ENCODE data around the gene ZBTB5.
A peak's percentile ranks its signal among the peaks of the same experiment; 100 is the strongest.
"Not testable (repeated sequence)": the region's sequence is repeated elsewhere in the genome, so short reads cannot be mapped to it uniquely, and the experiment has no call there.

ZBTB5 gene

DNA sequence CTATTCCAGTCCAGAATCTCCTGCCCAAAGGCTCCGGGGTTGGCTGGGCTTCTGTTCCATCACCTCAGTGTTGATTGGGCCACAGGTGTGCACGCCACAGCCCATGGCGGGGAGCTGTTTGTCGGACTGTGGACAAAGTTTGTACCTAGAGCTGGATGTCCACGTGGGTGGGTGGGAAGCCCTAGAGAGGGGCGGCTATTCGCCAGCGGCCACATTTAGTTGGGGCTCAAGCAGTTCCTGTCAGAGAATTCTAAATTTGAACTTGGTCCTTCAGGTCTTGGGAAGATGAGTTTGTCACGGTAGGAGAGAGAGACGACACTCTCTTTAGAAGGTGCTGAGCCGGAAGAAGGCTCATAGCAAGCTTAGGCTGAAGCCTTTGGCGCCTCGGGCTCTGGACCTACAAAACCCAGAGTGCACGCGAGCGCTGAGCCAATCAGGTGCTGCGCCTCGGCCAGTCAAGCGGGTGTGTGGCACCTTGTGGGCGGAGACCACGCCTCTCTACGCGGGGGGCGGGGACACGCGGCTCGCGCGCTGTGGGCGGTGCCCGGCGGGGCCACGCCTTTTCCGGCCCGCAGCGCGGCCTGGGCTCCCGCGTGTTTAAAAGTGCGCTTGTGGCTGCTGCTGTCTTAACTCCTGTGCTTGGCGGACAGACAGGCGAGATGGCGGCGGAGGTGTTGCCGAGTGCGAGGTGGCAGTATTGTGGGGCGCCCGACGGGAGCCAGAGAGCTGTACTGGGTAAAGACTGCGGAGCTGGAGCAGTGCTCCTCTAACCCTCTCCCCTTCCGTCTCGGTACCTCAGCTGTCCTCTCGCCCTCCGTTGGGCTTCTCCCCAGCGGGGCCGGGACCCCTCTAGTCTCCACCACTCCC is 20.4 kb upstream of the ZBTB5 start, which contains the start of gene POLR1E:
POLR1E (plus strand) TSS at position 560 of the 867 bp plus-strand sequence; CDS start at position 660, 100 bp downstream.
- peak; percentile 76 for DNase-seq

DNA sequence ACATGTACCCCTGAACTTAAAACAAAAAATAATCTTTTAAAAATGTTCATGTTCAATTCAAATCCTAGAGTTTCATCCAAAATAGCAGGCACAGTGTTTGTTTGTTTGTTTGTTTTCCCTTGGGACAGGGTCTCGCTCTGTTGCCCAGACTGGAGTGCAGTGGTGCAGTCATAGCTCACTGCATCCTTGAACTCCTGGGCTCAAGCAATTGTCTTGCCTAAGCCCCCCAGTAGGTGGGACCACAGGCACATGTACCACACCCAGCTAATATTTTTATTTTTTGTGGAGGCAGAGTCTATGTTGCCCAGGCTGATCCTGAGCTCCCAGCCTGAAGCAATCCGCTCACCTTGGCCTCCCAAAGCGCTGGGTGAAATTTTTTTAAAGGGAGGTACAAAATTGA is 15.5 kb upstream of the ZBTB5 start:
- no peak for DNase-seq

DNA sequence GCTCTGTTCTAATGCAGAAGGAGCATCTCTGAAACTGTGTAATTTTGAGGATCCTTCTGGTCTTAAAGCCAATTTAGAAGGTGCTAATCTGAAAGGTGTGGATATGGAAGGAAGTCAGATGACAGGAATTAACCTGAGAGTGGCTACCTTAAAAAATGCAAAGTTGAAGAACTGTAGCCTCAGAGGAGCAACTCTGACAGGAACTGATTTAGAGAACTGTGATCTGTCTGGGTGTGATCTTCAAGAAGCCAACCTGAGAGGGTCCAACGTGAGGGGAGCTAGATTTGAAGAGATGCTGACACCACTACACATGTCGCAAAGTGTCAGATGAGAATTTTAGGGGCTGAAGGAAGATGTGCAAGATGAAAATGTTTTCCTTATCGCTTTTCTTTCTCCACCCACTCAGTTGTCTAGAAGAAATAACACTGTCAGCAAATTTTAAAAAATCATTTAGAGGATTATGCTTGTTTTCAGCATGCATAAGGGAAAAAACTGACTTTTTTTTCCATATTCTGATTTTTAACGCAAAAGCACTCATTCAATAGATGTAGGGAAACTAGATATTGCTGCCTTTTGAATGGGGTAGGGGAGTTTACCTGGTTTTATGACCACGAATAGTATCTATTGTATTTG is 12.9 kb upstream of the ZBTB5 start:
- not testable (repeated sequence) for DNase-seq

DNA sequence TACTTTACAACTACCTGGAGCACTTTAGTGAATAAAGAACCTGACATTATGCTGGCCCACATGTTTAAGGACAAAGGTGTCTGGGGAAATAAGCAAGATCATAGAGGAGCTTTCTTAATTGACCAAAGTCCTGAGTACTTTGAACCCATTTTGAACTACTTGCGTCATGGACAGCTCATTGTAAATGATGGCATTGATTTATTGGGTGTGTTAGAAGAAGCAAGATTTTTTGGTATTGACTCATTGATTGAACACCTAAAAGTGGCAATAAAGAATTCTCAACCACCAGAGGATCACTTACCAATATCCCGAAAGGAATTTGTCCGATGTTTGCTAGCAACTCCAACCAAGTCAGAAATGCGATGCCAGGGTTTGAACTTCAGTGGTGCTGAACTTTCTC is 12.2 kb upstream of the ZBTB5 start:
- DNase-seq, result not testable (repeated sequence)

DNA sequence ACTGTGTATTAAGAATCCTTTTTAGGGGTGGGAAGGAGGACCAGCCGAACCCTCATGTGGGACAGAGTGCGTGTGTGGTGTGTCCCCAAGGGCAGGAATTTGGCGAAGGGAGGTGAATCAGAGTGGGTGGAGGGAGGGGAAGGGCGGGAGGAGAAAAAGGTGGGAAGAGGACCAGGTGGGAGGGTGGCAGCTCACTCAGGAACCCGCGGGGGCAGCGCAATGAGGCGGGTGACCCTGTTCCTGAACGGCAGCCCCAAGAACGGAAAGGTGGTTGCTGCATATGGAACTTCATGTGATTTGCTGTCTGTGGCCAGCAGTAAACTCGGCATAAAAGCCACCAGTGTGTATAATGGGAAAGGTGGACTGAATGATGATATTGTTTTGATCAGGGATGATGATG is 11.7 kb upstream of the ZBTB5 start:
- DNase-seq, result no peak

DNA sequence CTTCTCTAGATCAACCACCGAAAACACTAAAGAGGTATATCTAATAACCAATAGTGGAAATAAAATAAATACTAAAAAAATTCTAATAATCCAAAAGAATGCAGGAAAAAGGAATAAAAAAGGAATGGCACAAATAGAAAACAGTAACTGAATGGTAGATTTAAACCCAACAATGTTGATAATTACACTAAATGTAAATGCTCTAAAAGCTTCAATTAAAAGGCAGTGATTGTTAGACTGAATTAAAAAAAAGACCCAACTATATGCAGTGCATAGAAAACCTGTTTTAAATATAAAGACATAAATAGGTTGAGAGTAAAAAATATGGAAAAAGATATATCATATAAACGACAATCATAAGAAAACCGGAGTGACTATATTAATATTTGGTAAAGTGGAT is 9.2 kb upstream of the ZBTB5 start:
- no peak for DNase-seq

DNA sequence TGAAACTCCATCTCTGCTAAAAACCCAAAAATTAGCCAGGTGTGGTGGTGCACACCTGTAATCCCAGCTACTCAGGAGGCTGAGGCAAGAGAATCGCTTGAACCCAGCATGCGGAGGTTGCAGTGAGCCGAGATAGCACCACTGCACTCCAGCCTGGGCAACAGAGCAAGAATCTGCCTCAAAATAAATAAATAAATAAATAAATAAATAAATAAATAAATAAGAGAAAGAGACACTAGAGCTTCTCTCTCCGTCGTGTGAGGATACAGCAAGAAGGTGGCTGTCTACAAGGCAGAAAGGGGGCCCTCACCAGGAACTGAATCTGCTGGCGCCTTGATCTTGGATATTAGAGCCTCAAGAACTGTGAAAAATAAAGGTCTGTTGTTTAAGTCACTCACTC is 8.7 kb upstream of the ZBTB5 start:
- DNase-seq, result not testable (repeated sequence)

DNA sequence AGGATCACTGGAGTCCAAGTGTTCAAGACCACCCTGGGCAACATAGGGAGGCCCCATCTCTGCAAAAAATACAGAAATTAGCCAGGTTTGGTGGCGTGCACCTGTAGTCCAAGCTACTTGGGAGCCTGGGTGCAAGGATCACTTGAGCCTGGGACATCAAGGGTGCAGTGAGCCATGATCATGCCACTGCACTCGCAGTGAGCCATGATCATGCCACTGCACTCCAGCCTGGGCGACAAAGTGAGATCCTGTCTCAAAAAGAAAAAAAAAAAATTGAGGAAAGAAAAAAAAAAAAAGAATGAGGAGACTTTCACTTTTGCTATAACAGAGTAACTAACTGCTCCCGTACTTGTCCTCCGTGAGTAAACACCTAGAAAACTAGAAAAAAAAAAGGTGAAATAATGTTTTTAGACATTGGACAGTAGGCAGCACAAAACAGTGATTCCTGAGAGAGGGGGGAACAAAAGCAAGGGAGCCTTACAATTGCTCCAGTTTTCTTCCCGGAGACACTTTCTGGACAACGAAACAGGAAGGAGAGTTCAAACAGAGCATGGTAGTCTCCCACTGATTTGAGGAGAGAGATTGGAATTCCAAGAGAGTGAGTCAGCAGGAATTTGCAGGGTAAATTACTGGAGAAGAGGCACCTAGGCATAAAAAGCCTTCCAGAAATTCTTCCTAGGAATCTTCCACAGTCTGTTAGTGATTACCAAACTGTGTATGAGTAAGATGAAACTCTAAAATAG is 6.9 kb upstream of the ZBTB5 start:
- no peak for DNase-seq

DNA sequence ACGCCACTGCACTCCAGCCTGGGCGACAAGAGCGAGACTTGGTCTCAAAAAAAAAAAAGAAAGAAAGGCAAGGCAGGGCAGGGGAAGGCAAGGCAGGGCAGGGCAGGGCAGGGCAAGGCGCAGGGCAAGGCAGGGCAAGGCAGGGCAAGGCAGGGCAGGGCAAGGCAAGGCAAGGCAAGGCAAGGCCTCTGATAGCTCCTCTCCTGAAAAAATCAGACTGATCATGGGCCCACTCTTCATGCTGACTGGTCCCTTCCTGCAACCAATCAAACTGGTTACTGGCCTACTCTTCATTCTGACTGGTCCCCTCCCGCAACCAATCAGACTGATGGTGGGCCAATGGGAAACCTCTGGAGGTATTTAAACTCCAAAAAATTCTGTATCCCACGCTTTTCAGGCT is 3.4 kb upstream of the ZBTB5 start:
- no peak for DNase-seq

DNA sequence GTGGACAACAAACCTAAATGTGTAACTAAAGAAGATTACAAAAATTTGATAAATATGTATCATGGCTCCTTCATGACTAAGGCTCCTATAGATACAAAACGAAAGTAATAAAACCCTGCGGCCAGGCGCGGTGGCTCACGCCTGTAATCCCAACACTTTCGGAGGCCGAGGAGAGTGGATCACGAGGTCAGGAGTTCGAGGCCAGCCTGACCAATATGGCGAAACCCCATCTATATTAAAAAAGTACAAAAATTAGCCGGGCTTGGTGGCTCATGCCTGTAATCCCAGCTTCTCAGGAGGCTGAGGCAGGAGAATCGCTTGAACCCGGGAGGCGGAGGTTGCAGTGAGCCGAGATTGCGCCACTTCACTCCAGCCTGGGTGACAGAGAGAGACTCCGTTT is 2.3 kb upstream of the ZBTB5 start:
- DNase-seq, result not testable (repeated sequence)

DNA sequence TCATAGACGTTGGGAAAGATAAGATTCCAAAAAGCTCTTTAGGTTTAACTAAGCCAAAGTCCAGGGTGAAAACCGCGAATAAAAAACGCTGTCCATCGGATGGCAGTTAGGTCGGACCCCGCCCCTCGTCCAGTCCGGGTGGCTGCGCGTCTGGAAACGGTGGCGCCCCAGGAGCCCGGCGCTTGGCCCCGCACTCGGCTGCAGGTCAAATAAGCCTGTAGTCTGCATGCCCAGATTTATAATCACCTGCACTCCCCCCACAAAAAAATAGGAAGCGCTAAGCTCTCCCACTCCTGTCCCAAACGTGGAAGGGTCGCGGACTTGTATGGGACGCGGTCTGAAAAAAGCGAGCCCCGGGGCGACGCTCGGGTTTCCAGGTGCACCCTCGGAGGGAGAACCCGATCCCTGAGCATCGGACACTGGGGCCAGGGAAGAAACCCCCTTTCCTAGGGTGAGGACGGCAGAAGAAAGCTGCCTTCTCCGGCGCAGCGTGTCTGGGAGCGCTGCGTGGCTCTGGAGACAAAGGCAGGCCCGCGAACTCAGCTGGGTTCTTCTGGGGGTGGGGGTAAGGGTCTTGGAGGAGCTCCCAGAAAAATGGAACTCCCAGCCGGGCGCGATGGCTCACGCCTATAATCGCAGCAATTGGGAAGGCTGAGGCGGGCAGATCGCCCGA is 923 bp upstream of the ZBTB5 start:
- DNase-seq, result peak; percentile 26

DNA sequence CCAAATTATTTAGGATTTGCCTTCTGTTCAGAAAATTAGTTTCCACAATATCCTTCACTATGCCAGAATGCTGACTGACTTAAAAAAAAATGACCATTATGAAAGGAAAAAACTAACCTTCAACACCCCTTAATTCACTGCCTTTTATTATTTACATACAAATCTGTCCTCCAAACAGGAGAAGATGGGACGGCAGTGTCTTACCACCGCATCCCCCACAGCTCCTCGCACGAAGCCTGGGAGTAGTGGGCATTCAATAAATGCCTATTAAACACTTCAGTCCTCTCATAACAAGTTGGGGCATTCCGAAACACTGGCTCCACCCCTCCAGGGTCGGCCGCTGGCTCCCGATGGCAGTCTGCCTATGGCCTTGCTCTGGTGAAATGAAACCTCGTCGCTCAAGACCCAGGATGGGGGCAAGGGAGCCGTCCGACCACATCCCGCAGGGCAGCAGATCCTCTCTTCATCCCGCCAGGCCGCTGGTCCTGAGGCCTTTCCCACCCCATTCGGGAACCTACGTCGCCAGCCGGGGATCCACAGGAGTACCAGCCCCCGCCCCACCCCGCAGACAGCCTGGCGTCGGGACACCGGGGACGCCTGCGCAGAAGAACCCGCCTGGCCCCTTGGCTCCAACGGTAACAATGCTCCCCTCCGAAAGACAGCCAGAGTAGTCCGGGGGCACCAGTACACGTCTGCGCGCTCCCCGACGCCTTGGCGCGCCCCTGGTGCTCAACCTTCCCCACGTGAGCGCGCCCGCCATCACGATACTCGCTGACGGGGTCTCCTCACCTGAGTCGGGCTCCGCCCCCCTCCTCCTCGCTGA is 613 bp downstream of the ZBTB5 start:
- DNase-seq, result peak; percentile 84

DNA sequence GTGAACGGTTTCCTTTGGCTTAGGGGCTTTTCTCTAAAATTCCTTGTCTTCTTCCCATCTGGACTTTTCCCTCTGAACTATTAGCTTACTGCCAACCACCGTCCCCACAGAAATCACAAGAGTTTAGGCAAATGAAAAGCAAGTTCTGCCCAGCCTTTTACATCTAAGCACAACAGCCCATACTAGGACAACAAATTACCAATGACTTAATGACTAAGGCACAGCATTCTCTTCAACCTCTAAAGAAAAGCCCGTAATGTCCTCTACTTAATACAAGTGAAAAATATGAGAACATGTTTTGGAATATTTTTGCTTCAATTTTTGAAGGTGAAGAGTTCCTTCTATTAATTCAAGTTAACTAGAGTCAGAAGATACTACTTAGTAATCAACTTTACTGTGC is 1.2 kb downstream of the ZBTB5 start:
- no peak for DNase-seq

DNA sequence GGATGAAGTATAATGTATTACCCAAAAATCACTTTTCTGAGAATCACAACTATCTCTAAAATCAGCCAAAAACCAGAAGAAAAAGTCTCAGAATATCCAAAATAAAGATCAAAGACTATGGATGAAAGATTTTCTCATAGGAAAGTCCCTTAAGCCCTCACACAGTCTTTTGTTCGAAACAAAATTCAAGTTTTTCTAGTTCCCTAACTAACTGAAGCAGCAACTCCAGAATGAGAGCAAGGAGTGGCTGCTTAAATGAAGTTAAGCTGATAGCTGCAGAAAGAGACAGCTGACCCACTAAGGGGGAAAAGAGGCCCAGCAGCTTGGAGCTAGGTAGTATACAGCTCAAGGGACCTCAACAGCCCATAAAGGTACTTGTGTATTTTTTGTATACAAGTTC is 8.4 kb downstream of the ZBTB5 start:
- DNase-seq, result no peak

DNA sequence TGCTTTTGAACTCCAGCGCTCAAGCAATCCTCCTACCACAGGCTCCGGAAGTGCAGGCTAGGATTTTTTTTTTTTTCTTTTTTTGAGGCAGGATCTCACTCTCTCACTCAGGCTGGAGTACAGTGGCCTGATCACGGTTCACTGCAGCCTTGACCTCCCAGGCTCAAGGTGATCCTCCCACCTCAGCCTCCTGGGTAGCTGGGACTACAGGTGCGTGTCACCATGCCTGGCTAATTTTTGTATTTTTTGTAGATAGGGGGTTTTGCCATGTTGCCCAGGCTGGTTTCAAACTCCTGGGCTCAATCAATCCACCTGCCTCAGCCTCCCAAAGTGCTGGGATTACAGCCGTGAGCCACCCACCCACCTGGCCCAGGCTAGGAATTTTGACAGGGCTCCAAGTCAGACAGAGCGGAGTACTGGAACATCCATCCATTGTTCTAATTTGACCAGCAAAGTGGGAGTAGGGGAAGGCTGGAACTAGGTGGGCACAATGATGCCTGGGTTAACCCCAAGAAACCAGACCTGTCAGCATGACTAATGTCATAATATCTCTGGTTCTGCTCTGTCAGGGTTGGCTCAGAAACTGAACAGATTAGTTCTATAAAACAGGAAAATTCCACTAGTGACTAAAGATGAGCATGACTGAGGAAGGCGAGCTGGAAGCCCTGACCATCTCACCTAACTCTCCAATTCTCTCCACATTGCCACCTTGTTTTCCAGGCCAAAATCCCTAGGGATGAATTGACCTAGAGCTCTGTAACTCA is 9.2 kb downstream of the ZBTB5 start:
- no peak for DNase-seq

DNA sequence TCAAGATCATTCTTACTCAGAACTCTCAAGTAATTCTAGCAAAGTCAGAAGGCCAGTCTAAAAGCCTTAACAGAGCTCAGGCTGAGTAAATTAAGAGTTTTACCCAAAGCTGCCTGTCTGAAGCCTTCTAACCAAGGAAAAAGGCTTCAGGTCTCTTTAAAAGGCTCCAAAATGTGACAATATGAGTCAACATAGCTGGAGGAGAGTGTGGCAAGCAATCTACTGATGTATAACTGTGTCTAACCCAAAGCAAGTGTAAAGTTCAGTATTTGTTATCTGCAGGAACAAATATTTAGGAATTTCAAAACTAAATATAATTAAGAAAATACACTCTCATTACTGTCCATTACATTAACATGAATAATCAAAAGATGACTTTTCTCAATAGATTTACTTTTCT is 11.0 kb downstream of the ZBTB5 start:
- DNase-seq, result no peak

DNA sequence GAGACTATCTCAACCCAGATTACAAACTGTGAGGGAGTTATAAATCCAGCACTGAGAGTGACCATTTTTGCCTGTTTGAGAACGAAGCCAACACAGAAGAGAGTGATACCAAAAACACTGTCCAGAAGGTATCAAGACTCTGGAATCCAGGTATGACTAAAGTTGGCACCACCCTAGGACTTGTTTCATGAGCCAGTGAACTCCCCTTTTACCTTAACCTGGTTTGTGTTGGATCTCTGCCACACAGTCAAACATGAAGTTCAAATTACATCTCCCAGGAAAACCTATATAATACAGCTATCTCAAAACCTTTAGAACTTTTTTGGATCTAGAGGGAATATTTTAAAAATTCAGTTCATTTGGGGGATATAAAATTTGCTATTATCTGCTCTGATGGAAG is 11.4 kb downstream of the ZBTB5 start:
- DNase-seq, result no peak

DNA sequence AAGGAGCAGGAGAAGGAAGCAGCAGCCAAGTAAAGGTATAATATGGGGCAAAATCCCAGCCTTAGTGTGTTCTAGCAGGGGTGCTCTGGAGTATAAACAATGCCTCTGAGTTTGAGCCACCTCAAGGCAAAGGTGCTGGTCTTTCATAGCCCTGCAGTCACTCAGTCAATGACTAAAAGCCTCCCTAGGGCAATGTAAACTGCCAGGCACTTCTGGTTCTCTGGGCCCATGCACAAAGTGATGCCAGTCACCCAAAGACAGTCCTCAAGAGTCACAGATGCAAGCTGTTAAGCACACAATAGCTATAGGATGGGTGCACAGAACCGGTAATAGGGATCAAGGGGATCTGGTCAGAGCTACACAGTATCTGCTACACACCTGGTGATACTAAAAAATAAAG is 12.6 kb downstream of the ZBTB5 start:
- DNase-seq, result no peak

DNA sequence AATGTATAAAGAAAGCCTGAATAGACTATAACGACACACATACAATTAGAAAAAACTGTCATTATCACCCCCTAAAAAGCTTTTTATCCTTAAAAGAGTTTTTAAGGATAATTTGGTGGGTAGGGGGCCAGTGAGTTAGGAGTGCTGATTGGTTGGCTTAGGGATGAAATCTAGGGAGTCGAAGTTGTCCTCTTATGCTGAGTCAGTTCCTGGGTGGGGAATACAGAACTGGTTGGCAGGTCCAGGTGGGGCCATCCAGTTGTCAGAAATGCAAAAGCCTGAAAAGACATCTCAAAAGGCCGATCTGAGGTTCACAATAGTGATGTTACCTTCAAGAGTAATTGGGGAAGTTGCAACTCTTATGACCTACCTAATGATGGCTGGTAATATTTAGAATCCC is 13.6 kb downstream of the ZBTB5 start:
- DNase-seq, result no peak

DNA sequence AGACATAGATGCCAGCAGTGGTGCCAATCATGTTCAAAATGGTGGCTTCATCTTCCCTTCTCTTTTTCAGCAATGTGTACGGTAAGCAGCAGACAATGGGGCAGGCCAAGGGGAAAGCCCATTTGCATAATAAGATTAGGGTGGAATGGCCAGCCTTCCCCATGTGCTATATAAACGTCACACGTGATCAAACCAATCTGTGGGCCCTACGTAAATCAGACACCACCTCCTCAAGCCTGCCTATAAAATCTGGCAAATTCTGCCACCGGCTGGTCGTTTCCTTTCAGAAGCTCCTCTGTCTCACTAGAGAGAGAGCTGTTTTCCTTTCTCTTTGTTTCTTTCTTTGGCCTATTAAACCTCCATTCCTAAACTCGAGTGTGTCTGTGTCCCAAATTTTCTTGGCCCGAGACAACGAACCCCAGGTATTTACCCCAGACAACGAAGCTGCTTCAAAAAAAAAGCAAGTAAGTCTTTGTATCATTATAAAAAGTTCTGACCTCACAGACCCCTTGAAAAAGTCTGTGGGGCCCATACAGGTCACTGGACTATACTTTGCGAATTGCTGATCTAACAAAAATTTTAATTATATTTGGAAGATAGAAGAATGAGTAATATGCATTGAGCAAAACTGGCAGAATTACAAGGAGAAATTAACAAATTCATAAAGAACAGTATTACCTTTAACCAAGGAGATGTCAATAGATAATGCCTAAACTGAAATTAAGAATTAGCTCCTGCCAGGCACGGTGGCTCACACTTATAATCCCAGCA is 15.2 kb downstream of the ZBTB5 start:
- DNase-seq, result peak; percentile 9

DNA sequence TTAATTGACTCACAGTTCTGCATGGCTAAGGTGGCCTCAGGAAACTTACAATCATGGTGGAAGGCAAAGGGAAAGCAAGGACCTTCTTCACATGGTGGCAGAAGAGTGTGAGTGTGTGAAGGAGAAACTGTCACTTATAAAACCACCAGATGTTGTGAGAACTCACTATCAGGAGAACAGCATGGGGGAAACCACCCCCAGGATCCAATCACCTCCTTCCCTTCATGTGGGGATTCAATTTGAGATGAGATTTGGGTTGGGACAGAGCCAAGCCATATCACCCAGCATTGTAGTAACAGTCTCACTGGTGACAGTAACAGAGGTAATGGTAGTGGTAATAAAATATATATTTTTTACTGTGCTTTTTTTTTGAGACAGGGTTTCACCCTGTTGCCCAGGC is 18.1 kb downstream of the ZBTB5 start:
- DNase-seq, result no peak
